Sigmoid colon (tissue), 7 donors: ENCODE data around the gene HHAT. TPM values are rescaled to one million over a fixed set of nuclear protein-coding genes. Genes with fewer than 3 reads are reported as not detected.

Source experiments
- DNase-seq: peaks from one replicate; pipeline ENCODE4 v3.0.0-alpha.2; 2019
- H3K27ac ChIP-seq, 4 donors: fragments of 200-600 bp; sonication (generic); one replicate each; pipeline ENCODE4 v1.5.1; 2016 to 2019; ENCODE audit warnings: mild to moderate bottlenecking in 1 of 4
- H3K27me3 ChIP-seq, 3 donors: fragments of 200-600 bp; sonication (generic); one replicate each; pipeline ENCODE4 v1.5.1; 2019; ENCODE audit warnings: mild to moderate bottlenecking in 1 of 3
- H3K36me3 ChIP-seq, 4 donors: fragments of 200-600 bp; sonication (generic); one replicate each; pipeline ENCODE4 v1.5.1; 2016 to 2019
- H3K4me1 ChIP-seq, 4 donors: fragments of 200-600 bp; sonication (generic); one replicate each; pipeline ENCODE4 v1.5.1; 2017 to 2019
- H3K4me3 ChIP-seq, 4 donors: fragments of 200-600 bp; sonication (generic); one replicate each; pipeline ENCODE4 v1.5.1; 2017 to 2019; ENCODE audit warnings: mild to moderate bottlenecking in 2 of 4, moderate library complexity in 1 of 4
- H3K9me3 ChIP-seq, 4 donors: fragments of 200-600 bp in 3 of 4; sonication (generic) in 3 of 4; one replicate each; pipeline versions ENCODE4 v1.5.1 to v1.6.1; 2013 to 2019
- CTCF ChIP-seq, 4 experiments: fragments of 450-650 bp in 3 of 4; fragments of 200-600 bp in 1 of 4; IDR thresholded peaks; one replicate each; pipeline ENCODE4 v1.5.1; 2016 to 2019; ENCODE audit warnings: antibody characterized with exemption in 4 of 4, mild to moderate bottlenecking in 3 of 4, moderate library complexity in 2 of 4
- EP300 ChIP-seq, 4 donors: sonication (generic); formaldehyde crosslinking; IDR thresholded peaks; one replicate each; pipeline ENCODE4 v1.6.1; 2017; ENCODE audit warnings: antibody characterized with exemption in 4 of 4
- POLR2A ChIP-seq, 2 donors: fragments of 450-650 bp; IDR thresholded peaks; one replicate each; pipeline ENCODE4 v1.6.1; 2016; ENCODE audit warnings: antibody characterized with exemption in 2 of 2, mild to moderate bottlenecking in 2 of 2, moderate library complexity in 2 of 2
- POLR2AphosphoS5 ChIP-seq, 4 donors: sonication (generic); formaldehyde crosslinking; IDR thresholded peaks; one replicate each; pipeline ENCODE4 v1.6.1; 2017; ENCODE audit warnings: antibody characterized with exemption in 4 of 4
- WGBS, 2 donors: extraction: QIAGEN DNeasy Blood & Tissue Kit; methylation state at CpG; one replicate each; pipeline ENCODE4 v1.1.7; 2013; 5-methylcytosine and 5-hydroxymethylcytosine counted together
- intact Hi-C: fragments of 100-400 bp; cut with DNase I; formaldehyde crosslinking; loops from one replicate; pipeline ENCODE4 v1.15.1; 2023
- polyA plus RNA-seq, 3 donors: library from polyadenylated mRNA; stranded (reverse); fragments of 200-250 nt; gene quantifications; one replicate each; pipeline ENCODE4 v1.2.3, GENCODE V29; 2013
- total RNA-seq, 4 donors: library from RNA; depleted of rRNA; stranded (reverse); fragments of >200 nt; gene quantifications; one replicate each; pipeline ENCODE4 v1.1.0, GENCODE V29; 2016
- donor health status: healthy with polysubstance abuse.
- donor health status: Bipolar disorder and iron deficiency.
- donor health status: healthy.

The HHAT gene
- total and polyA plus RNA-seq, 7 donors = 0.46 to 6.4 (median 2.1) TPM

GRCh38 chr1:210691039-210691610, 362.4 kb downstream of the HHAT start:
- 93 to 94% methylated on average over 6 of the region's 6 CpGs for WGBS, 2 donors
- Histone ChIP-seq H3K4me1 (peaks cover 0 to 7% (median 0%) of the 10 kb centered on the region in 4 donors), H3K27ac (no peak overlapping the region), H3K27me3 (no peaks in the 10 kb centered on the region), H3K9me3 (no peaks in the 10 kb centered on the region), H3K36me3 (no peaks in the 10 kb centered on the region), H3K4me3 (no peak overlapping the region)
- intact Hi-C loops = no loop called here
- TF ChIP-seq POLR2AphosphoS5 (IDR thresholded peaks at IDR 0.05) (no peak), CTCF (IDR thresholded peaks at IDR 0.05) (no peak), POLR2A (IDR thresholded peaks at IDR 0.05) (no peak), EP300 (IDR thresholded peaks at IDR 0.05) (no peak)
- DNase-seq = no peak

- Histone ChIP-seq H3K27ac (no peak overlapping the region), H3K9me3 (no peaks in the 10 kb centered on the region), H3K4me3 (no peak overlapping the region), H3K36me3 (no peaks in the 10 kb centered on the region), H3K4me1 (peaks cover 0 to 7% (median 0%) of the 10 kb centered on the region in 4 donors), H3K27me3 (no peaks in the 10 kb centered on the region)
- DNase-seq = no peak
- WGBS, 2 donors = 34 to 70% methylated on average over 7 of the region's 7 CpGs
- TF ChIP-seq EP300 (IDR thresholded peaks at IDR 0.05) (no peak), CTCF (IDR thresholded peaks at IDR 0.05) (no peak), POLR2A (IDR thresholded peaks at IDR 0.05) (no peak), POLR2AphosphoS5 (IDR thresholded peaks at IDR 0.05) (no peak)
- intact Hi-C loops = no loop called here
Measured at GRCh38 chr1:210692796-210693195, 364.1 kb downstream of the HHAT start.

GRCh38 chr1:210695026-210695425, 366.3 kb downstream of the HHAT start:
- no peak for DNase-seq
- intact Hi-C loops = no loop called here
- Histone ChIP-seq H3K27me3 (no peaks in the 10 kb centered on the region), H3K4me1 (no peaks in the 10 kb centered on the region), H3K4me3 (no peak overlapping the region), H3K36me3 (no peaks in the 10 kb centered on the region), H3K9me3 (no peaks in the 10 kb centered on the region), H3K27ac (no peak overlapping the region)
- whole genome bisulfite sequencing, 2 donors = 78 to 84% methylated on average over 1 of the region's 1 CpG
- TF ChIP-seq EP300 (IDR thresholded peaks at IDR 0.05) (no peak), POLR2AphosphoS5 (IDR thresholded peaks at IDR 0.05) (no peak), CTCF (IDR thresholded peaks at IDR 0.05) (no peak), POLR2A (IDR thresholded peaks at IDR 0.05) (no peak)

GRCh38 chr1:210696709-210697108, 368.0 kb downstream of the HHAT start:
- no peaks in the 10 kb centered on the region for H3K9me3 ChIP-seq
- H3K27me3 ChIP-seq = no peaks in the 10 kb centered on the region
- WGBS, 2 donors = 66 to 76% methylated on average over 1 of the region's 1 CpG
- DNase-seq = no peak
- intact Hi-C loops = no loop called here
- no peak overlapping the region for H3K27ac ChIP-seq
- no peak overlapping the region for H3K4me3 ChIP-seq
- H3K36me3 ChIP-seq = no peaks in the 10 kb centered on the region
- TF ChIP-seq EP300 (IDR thresholded peaks at IDR 0.05) = no peak
- peaks cover 0 to 6% (median 3%) of the 10 kb centered on the region in 4 donors for H3K4me1 ChIP-seq

- intact Hi-C loops = no loop called here
- no peak for TF ChIP-seq CTCF (IDR thresholded peaks at IDR 0.05)
- TF ChIP-seq POLR2A (IDR thresholded peaks at IDR 0.05) = no peak
- no peak for TF ChIP-seq EP300 (IDR thresholded peaks at IDR 0.05)
- no peak for TF ChIP-seq POLR2AphosphoS5 (IDR thresholded peaks at IDR 0.05)
- no peak overlapping the region for H3K27ac ChIP-seq
- no peaks in the 10 kb centered on the region for H3K9me3 ChIP-seq
- 82 to 85% methylated on average over 3 of the region's 3 CpGs for WGBS, 2 donors
- DNase-seq = no peak
- no peaks in the 10 kb centered on the region for H3K27me3 ChIP-seq
- peaks cover 0 to 6% (median 3%) of the 10 kb centered on the region in 4 donors for H3K4me1 ChIP-seq
- H3K4me3 ChIP-seq = no peak overlapping the region
- H3K36me3 ChIP-seq = no peaks in the 10 kb centered on the region
Measured at GRCh38 chr1:210697185-210697584, 368.5 kb downstream of the HHAT start.
